Esophagus squamous epithelium (tissue), 5 donors: ENCODE results near the gene CD200. TPM values are rescaled to one million over a fixed set of nuclear protein-coding genes. Genes with fewer than 3 reads are reported as not detected.
A peak's percentile ranks its signal among the peaks of the same experiment; 100 is the strongest.

Experiments
- DNase-seq: peaks from one replicate; lab custom pipeline; 2025; lab: John Stamatoyannopoulos, UW
- H3K27ac ChIP-seq, 4 donors: fragments of 200-600 bp; sonication (generic); one replicate each; pipeline ENCODE4 v1.5.1; 2016 to 2019; ENCODE audit warnings: mild to moderate bottlenecking in 1 of 4
- H3K27me3 ChIP-seq, 4 donors: fragments of 200-600 bp; sonication (generic); 1 replicate in 3 of 4; 2 replicates in 1 of 4; pipeline versions ENCODE4 v1.5.1 to v1.6.0; 2017 to 2021; ENCODE audit warnings: antibody characterized with exemption in 1 of 4
- H3K36me3 ChIP-seq, 3 donors: fragments of 200-600 bp; sonication (generic); one replicate each; pipeline ENCODE4 v1.5.1; 2016 to 2019
- H3K4me1 ChIP-seq, 3 donors: fragments of 200-600 bp; sonication (generic); one replicate each; pipeline ENCODE4 v1.5.1; 2017 to 2019
- H3K4me3 ChIP-seq, 4 donors: fragments of 200-600 bp; sonication (generic); 1 replicate in 3 of 4; 2 replicates in 1 of 4; pipeline ENCODE4 v1.5.1; 2016 to 2019; ENCODE audit warnings: mild to moderate bottlenecking in 2 of 4, moderate library complexity in 1 of 4
- H3K9me3 ChIP-seq, 3 donors: fragments of 200-600 bp; sonication (generic); one replicate each; pipeline ENCODE4 v1.5.1; 2016 to 2019
- CTCF ChIP-seq, 6 experiments: fragments of 450-650 bp in 4 of 6; fragments of 200-600 bp in 2 of 6; sonication (generic) in 2 of 6; IDR thresholded peaks; one replicate each; pipeline ENCODE4 v1.5.1; 2016 to 2019; ENCODE audit warnings: antibody characterized with exemption in 6 of 6, mild to moderate bottlenecking in 4 of 6, moderate library complexity in 4 of 6
- POLR2A ChIP-seq, 4 donors: fragments of 450-650 bp; IDR thresholded peaks; one replicate each; pipeline ENCODE4 v1.6.1; 2017; ENCODE audit warnings: antibody characterized with exemption in 4 of 4, mild to moderate bottlenecking in 4 of 4, moderate library complexity in 3 of 4
- WGBS, 2 donors: methylation state at CpG; one replicate each; pipeline ENCODE4 v1.1.5; 2018; 5-methylcytosine and 5-hydroxymethylcytosine counted together
- intact Hi-C: fragments of 100-400 bp; cut with DNase I; formaldehyde crosslinking; loops from one replicate; pipeline ENCODE4 v1.15.0; 2022
- total RNA-seq, 4 donors: library from RNA; depleted of rRNA; stranded (reverse); fragments of >200 nt; gene quantifications; one replicate each; pipeline ENCODE4 v1.1.0, GENCODE V29; 2016
- donor health status: DM: yes; HTN: yes; CAD: no.

CD200 gene
- total RNA-seq, 4 donors from 2014 or later, result 0.27 to 8.4 (median 1.4) TPM

DNA sequence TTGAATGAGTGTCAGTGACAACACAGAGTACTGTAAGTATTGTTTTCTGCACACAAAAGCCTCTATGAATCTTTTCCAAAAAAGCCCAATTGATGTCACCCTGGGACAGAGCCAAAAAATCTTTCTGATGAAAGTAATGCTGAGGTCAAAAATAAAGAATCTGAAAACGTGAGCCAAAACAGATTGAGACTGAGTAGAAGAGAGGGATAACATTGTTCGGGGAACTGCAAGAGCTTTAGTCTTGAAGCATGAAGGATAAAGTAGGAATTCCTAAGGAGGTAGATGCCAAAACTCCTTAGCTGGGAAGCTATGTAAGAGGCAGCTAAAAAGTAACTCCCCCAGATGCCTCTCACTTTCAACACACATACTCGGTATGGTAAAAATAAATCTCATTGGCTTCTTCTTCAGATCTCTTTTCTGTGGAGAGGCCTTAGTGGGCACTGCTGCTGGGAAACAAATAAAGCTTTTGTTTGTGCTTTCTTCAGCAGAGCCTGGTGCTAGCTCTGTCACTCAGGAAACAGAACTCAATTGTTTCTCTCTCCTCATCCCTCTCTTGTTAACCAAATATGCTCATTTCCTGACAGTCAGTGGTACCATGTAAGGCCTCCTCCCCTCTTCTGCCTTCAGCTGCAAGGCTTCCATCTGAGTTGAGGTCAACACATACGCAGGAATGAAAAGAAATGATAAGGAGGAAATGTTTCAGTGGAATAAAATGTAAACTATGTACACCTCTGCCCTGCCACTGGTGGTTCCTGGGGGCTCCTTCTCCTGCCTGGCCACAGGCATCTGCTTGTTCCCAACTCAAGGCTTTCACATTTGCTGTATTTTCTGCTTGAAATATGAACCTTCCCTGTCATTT lies 58.1 kb downstream of the CD200 start:
- 18 to 26% methylated on average over 3 to 4 of the region's 4 CpGs for WGBS, 2 donors
- no peak overlapping the region for H3K4me3 ChIP-seq
- peaks cover 6 to 26% (median 10%) of the 10 kb centered on the region in 3 donors for H3K4me1 ChIP-seq
- peak overlapping the region; percentile 45 to 86 (median 82) for H3K27ac ChIP-seq
- no peaks in the 10 kb centered on the region for H3K9me3 ChIP-seq
- intact Hi-C loops, result no loop called here
- no peaks in the 10 kb centered on the region for H3K27me3 ChIP-seq
- no peaks in the 10 kb centered on the region for H3K36me3 ChIP-seq
- no peak for DNase-seq
- TF ChIP-seq CTCF (IDR thresholded peaks at IDR 0.05), result no peak
- no peak for TF ChIP-seq POLR2A (IDR thresholded peaks at IDR 0.05)

- no peaks in the 10 kb centered on the region for H3K27me3 ChIP-seq
- DNase-seq, result no peak
- intact Hi-C loops, result no loop called here
- peak overlapping the region; percentile 45 to 86 (median 82) for H3K27ac ChIP-seq
- H3K36me3 ChIP-seq, result no peaks in the 10 kb centered on the region
- H3K9me3 ChIP-seq, result no peaks in the 10 kb centered on the region
- H3K4me3 ChIP-seq, result no peak overlapping the region
- TF ChIP-seq POLR2A (IDR thresholded peaks at IDR 0.05), result no peak
- TF ChIP-seq CTCF (IDR thresholded peaks at IDR 0.05), result no peak
- peaks cover 6 to 26% (median 10%) of the 10 kb centered on the region in 3 donors for H3K4me1 ChIP-seq
- 84 to 94% methylated on average over 3 of the region's 3 CpGs for WGBS, 2 donors
Observed at GRCh38 chr3:112391648-112392047, 58.7 kb downstream of the CD200 start.

- Histone ChIP-seq H3K4me1 (peaks cover 6 to 26% (median 10%) of the 10 kb centered on the region in 3 donors), H3K9me3 (no peaks in the 10 kb centered on the region), H3K36me3 (no peaks in the 10 kb centered on the region), H3K4me3 (no peak overlapping the region), H3K27me3 (no peaks in the 10 kb centered on the region), H3K27ac (peak overlapping the region in 3 of 4 donors; percentile 50 to 82 (median 81))
- no peak for TF ChIP-seq CTCF (IDR thresholded peaks at IDR 0.05)
- no peak for TF ChIP-seq POLR2A (IDR thresholded peaks at IDR 0.05)
- DNase-seq, result no peak
- WGBS, 2 donors, result 67 to 76% methylated on average over 5 to 6 of the region's 6 CpGs
- intact Hi-C loops, result no loop called here
Observed at GRCh38 chr3:112392393-112393359, 59.7 kb downstream of the CD200 start.

DNA sequence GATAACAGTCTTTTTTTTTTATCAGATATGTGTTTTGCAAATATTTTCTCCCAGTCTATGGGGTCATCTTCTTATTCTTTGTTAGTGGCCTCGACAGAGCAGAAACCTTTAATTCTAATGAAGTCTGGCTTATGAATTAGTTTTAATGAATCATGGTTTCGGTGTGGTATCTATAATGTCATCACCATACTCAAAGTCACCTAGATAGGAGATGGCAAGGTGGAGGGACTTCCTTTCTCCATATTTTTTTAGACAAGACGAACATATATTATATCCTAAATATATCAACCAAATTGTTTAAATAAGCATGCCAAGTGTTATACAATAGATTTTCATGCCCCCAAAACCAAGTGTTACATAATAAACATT lies 60.4 kb downstream of the CD200 start:
- peak overlapping the region in 2 of 4 donors; percentile 81 to 82 for H3K27ac ChIP-seq
- H3K27me3 ChIP-seq, result no peaks in the 10 kb centered on the region
- no peak overlapping the region for H3K4me3 ChIP-seq
- no peaks in the 10 kb centered on the region for H3K9me3 ChIP-seq
- WGBS, 2 donors, result 40 to 61% methylated on average over 3 of the region's 3 CpGs
- intact Hi-C loops, result no loop called here
- no peaks in the 10 kb centered on the region for H3K36me3 ChIP-seq
- no peak for DNase-seq
- TF ChIP-seq POLR2A (IDR thresholded peaks at IDR 0.05), result no peak
- no peak for TF ChIP-seq CTCF (IDR thresholded peaks at IDR 0.05)
- peaks cover 6 to 26% (median 10%) of the 10 kb centered on the region in 3 donors for H3K4me1 ChIP-seq
